ENCODE results near the gene GRB10.
"Not testable (repeated sequence)": the region's sequence is repeated elsewhere in the genome, so short reads cannot be mapped to it uniquely, and the experiment has no call there.

Gene GRB10

GRCh38 chr7:50775231-50775630 lies 7.5 kb downstream of the GRB10 start:
- no peak for TF ChIP-seq CTCF (IDR thresholded peaks at IDR 0.05; ENCODE audit: borderline replicate concordance, control extremely low read depth, extremely low read depth, insufficient read depth, missing control alignments)
- no peak for DNase-seq (ENCODE audit: low spot score)
- in situ Hi-C loops (cut with MboI; ENCODE audit: low sequenced_read_pairs, unreplicated experiment), result no loop called here

GRCh38 chr7:50774319-50774718 lies 8.4 kb downstream of the GRB10 start:
- no peak for TF ChIP-seq CTCF (IDR thresholded peaks at IDR 0.05; ENCODE audit: borderline replicate concordance, control extremely low read depth, extremely low read depth, insufficient read depth, missing control alignments)
- no peak for DNase-seq (ENCODE audit: low spot score)
- in situ Hi-C loops (cut with MboI; ENCODE audit: low sequenced_read_pairs, unreplicated experiment), result no loop called here

GRCh38 chr7:50773071-50773470 lies 9.6 kb downstream of the GRB10 start:
- in situ Hi-C loops (cut with MboI; ENCODE audit: low sequenced_read_pairs, unreplicated experiment); DNase-seq (ENCODE audit: low spot score): not testable (repeated sequence)

- in situ Hi-C loops (cut with MboI; ENCODE audit: low sequenced_read_pairs, unreplicated experiment), result no loop called here
- no peak for DNase-seq (ENCODE audit: low spot score)
- no peak for TF ChIP-seq CTCF (IDR thresholded peaks at IDR 0.05; ENCODE audit: borderline replicate concordance, control extremely low read depth, extremely low read depth, insufficient read depth, missing control alignments)
These were observed 11.3 kb downstream of the GRB10 start for GRCh38 chr7:50771120-50772002.

GRCh38 chr7:50768485-50769474 lies 13.9 kb downstream of the GRB10 start:
- no peak for DNase-seq (ENCODE audit: low spot score)
- in situ Hi-C loops (cut with MboI; ENCODE audit: low sequenced_read_pairs, unreplicated experiment), result no loop called here
- no peak for TF ChIP-seq CTCF (IDR thresholded peaks at IDR 0.05; ENCODE audit: borderline replicate concordance, control extremely low read depth, extremely low read depth, insufficient read depth, missing control alignments)

- in situ Hi-C loops (cut with MboI; ENCODE audit: low sequenced_read_pairs, unreplicated experiment), result no loop called here
- no peak for DNase-seq (ENCODE audit: low spot score)
- no peak for TF ChIP-seq CTCF (IDR thresholded peaks at IDR 0.05; ENCODE audit: borderline replicate concordance, control extremely low read depth, extremely low read depth, insufficient read depth, missing control alignments)
These were observed 15.9 kb downstream of the GRB10 start for GRCh38 chr7:50766849-50767207.
